Smooth muscle cell (in vitro differentiated cells): ENCODE measurements around the gene FOXB2. TPM values are rescaled to one million over a fixed set of nuclear protein-coding genes. Genes with fewer than 3 reads are reported as not detected.

Experiments used
- DNase-seq: peaks from one replicate; lab custom pipeline; 2025; ENCODE audit not compliant: unreplicated experiment; lab: John Stamatoyannopoulos, UW
- H2AFZ ChIP-seq: fragments of 200-600 bp; sonication (generic); 2 replicates; pipeline ENCODE4 v1.6.0; 2016; ENCODE audit warnings: antibody characterized with exemption, low read depth, mild to moderate bottlenecking
- H3F3A ChIP-seq: fragments of 200-600 bp; sonication (generic); 2 replicates; pipeline ENCODE4 v1.6.0; 2017; ENCODE audit warnings: antibody characterized with exemption, low read depth
- H3K27ac ChIP-seq: fragments of 200-600 bp; sonication (generic); 2 replicates; pipeline ENCODE4 v1.5.1; 2016; ENCODE audit warnings: low read depth, mild to moderate bottlenecking
- H3K27me3 ChIP-seq: fragments of 200-600 bp; sonication (generic); 2 replicates; pipeline ENCODE4 v1.6.1; 2016; ENCODE audit warnings: low read depth, mild to moderate bottlenecking
- H3K36me3 ChIP-seq: fragments of 200-600 bp; sonication (generic); 2 replicates; pipeline ENCODE4 v1.5.1; 2016; ENCODE audit warnings: low read depth
- H3K4me1 ChIP-seq: fragments of 200-600 bp; sonication (generic); 2 replicates; pipeline ENCODE4 v1.5.1; 2016; ENCODE audit warnings: low read depth
- H3K4me2 ChIP-seq: fragments of 200-600 bp; sonication (generic); 2 replicates; pipeline ENCODE4 v1.6.0; 2016; ENCODE audit warnings: mild to moderate bottlenecking
- H3K4me3 ChIP-seq: fragments of 200-600 bp; sonication (generic); 2 replicates; pipeline ENCODE4 v1.5.1; 2016; ENCODE audit warnings: mild to moderate bottlenecking
- H3K79me2 ChIP-seq: fragments of 200-600 bp; sonication (generic); 2 replicates; pipeline ENCODE4 v1.6.0; 2016; ENCODE audit warnings: low read depth, mild to moderate bottlenecking
- H3K9ac ChIP-seq: fragments of 200-600 bp; sonication (generic); 2 replicates; pipeline ENCODE4 v1.6.0; 2016; ENCODE audit warnings: low read depth
- H3K9me3 ChIP-seq: fragments of 200-600 bp; sonication (generic); replicated peaks from 2 replicates; pipeline ENCODE4 v1.5.1; 2016; ENCODE audit warnings: low read depth
- H4K20me1 ChIP-seq: fragments of 200-600 bp; sonication (generic); 2 replicates; pipeline ENCODE4 v1.6.0; 2016; ENCODE audit warnings: low read depth
- WGBS: methylation state at CpG from one replicate; pipeline ENCODE4 v1.1.7; 2016; ENCODE audit warnings: low lambda C conversion rate; 5-methylcytosine and 5-hydroxymethylcytosine counted together
- polyA plus RNA-seq: library from polyadenylated mRNA; unstranded; fragments of >200 nt; fragmentation: Nextera tagmentation; extraction: Ambion mirVana; gene quantifications from 2 replicates; pipeline ENCODE4 v1.2.1, GENCODE V29; 2016
- total RNA-seq: library from RNA; depleted of rRNA; stranded (reverse); fragments of >200 nt; gene quantifications from 2 replicates; pipeline ENCODE4 v1.2.3, GENCODE V29; 2014
- TF ChIP-seq, protein P1 (sequence below): fragments of 200-600 bp; sonication (generic); IDR thresholded peaks from 2 replicates; pipeline ENCODE4 v1.5.1; 2017; ENCODE audit warnings: borderline replicate concordance, mild to moderate bottlenecking, antibody characterized with exemption; ENCODE audit not compliant: insufficient read depth, poor library complexity, severe bottlenecking

Gene FOXB2
- total and polyA plus RNA-seq, 2 experiments from 2014 or later = not detected

DNA sequence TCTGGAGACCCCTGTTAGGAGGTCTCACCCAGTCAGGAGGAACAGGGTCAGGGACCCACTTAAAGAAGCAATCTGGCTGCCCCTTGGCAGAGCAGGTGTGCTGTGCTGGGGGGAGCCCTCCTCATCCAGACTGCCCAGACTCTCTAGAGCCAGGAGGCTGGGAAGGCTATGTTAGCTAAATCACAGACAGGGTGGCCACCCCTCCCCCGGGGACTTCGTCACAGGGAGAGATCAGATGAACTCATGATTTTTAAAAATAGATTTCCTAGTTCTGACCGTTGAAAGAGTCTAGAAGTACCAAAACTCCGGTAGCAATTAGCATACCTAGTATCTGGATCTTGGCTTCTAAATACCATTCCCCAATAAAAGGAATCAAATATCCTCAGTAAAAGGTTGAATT lies 35.0 kb upstream of the FOXB2 start:
- H3K27ac ChIP-seq = no peak overlapping the region
- H3K27me3 ChIP-seq = peaks cover 18% of the 10 kb centered on the region
- no peak overlapping the region for H3K4me2 ChIP-seq
- DNase-seq = no peak
- H3K9me3 ChIP-seq = no peaks in the 10 kb centered on the region
- no peaks in the 10 kb centered on the region for H3K4me1 ChIP-seq
- H3K4me3 ChIP-seq = no peak overlapping the region
- TF ChIP-seq, protein P1, sequence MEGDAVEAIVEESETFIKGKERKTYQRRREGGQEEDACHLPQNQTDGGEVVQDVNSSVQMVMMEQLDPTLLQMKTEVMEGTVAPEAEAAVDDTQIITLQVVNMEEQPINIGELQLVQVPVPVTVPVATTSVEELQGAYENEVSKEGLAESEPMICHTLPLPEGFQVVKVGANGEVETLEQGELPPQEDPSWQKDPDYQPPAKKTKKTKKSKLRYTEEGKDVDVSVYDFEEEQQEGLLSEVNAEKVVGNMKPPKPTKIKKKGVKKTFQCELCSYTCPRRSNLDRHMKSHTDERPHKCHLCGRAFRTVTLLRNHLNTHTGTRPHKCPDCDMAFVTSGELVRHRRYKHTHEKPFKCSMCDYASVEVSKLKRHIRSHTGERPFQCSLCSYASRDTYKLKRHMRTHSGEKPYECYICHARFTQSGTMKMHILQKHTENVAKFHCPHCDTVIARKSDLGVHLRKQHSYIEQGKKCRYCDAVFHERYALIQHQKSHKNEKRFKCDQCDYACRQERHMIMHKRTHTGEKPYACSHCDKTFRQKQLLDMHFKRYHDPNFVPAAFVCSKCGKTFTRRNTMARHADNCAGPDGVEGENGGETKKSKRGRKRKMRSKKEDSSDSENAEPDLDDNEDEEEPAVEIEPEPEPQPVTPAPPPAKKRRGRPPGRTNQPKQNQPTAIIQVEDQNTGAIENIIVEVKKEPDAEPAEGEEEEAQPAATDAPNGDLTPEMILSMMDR = no peak
- no peak overlapping the region for H3K9ac ChIP-seq
- no peaks in the 10 kb centered on the region for H3F3A ChIP-seq
- WGBS = 76% methylated on average over 4 of the region's 4 CpGs
- H2AFZ ChIP-seq = no peak overlapping the region
- H3K79me2 ChIP-seq = no peaks in the 10 kb centered on the region
- H3K36me3 ChIP-seq = no peaks in the 10 kb centered on the region
- H4K20me1 ChIP-seq = no peaks in the 10 kb centered on the region

DNA sequence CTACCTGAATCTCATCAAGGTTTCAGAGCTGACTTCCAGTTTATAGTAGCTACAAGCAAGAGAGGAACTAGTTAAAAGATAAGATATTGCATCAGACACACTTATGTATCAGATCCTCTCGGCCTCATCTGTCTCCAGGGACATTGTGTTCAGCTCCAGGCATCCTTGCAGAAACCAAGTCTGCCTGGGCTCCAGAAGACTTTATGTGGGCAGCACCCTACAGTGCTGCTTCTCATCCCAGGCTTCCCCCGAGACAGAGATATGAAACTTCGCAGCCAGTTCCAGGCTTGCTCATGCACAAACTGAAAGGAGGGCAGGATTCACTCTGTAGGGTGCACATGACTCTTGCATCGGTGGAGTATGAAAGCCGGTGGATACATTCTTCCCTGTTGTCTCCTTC lies 33.9 kb upstream of the FOXB2 start:
- Histone ChIP-seq H3K4me2 (no peak overlapping the region), H4K20me1 (no peaks in the 10 kb centered on the region), H3K4me1 (no peaks in the 10 kb centered on the region), H3K79me2 (no peaks in the 10 kb centered on the region), H3K27ac (no peak overlapping the region), H3K4me3 (no peak overlapping the region), H3K9ac (no peak overlapping the region), H3K27me3 (peaks cover 21% of the 10 kb centered on the region), H3F3A (no peaks in the 10 kb centered on the region), H2AFZ (no peak overlapping the region), H3K36me3 (no peaks in the 10 kb centered on the region), H3K9me3 (no peaks in the 10 kb centered on the region)
- no peak for DNase-seq
- 75% methylated on average over 5 of the region's 5 CpGs for WGBS
- TF ChIP-seq, protein P1 = no peak

DNA sequence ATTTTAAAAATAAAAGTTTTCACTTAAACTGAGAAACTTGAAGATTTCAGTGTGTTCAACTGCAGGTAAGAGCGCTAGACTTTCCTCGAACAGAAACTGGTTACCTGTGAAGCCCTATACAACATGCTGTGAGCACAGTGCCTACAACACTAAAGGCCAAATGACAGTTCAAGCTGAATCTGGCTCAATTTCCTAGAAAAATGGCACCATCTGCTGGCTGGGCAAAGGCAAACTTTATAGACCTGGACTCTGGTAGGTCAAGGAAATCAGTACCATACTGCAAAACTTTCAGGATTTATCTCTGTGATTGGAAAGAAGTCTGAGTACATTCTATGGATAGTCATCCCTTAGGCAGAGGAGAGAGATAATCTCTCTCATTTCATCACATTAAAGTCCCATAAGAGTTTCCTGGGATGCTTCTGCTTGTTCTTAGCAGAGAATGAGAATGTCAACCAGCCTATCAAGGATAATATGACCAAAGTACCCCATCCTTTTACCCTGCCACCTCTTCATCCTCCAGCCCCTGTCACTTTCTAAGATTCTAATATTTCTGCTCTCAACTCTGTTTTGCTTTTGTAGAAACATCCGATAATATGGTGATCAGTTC lies 31.8 kb upstream of the FOXB2 start:
- H4K20me1 ChIP-seq = no peaks in the 10 kb centered on the region
- no peaks in the 10 kb centered on the region for H3K4me1 ChIP-seq
- H3K79me2 ChIP-seq = no peaks in the 10 kb centered on the region
- DNase-seq = no peak
- H3K4me2 ChIP-seq = no peak overlapping the region
- no peak overlapping the region for H3K4me3 ChIP-seq
- TF ChIP-seq, protein P1 = peak; percentile 53
- no peaks in the 10 kb centered on the region for H3F3A ChIP-seq
- no peak overlapping the region for H3K9ac ChIP-seq
- WGBS = 50% methylated on average over 3 of the region's 3 CpGs
- no peak overlapping the region for H2AFZ ChIP-seq
- H3K27me3 ChIP-seq = peaks cover 21% of the 10 kb centered on the region
- H3K27ac ChIP-seq = no peak overlapping the region
- no peaks in the 10 kb centered on the region for H3K9me3 ChIP-seq
- H3K36me3 ChIP-seq = no peaks in the 10 kb centered on the region

DNA sequence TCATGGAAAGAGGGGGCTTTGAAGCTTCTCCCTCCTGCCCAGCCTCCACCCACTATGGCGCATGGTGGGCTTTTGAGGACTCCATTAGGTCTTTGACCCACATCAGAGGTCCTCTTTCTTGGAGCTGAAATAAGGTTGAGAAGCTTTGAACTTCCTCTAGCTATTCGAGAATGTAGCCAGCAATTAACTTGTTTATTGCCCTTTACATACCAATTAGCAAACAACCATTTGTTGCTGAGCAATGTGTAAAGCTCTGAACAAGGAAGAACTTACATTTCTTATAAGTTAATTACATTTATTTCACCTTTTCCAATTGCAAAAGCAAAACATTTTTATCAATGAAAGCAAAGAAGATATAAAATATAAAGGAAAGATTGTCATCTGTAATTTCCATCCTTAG lies 30.5 kb upstream of the FOXB2 start:
- Histone ChIP-seq H3K27me3 (peaks cover 25% of the 10 kb centered on the region), H3K4me1 (no peaks in the 10 kb centered on the region), H3K4me2 (no peak overlapping the region), H3F3A (no peaks in the 10 kb centered on the region), H3K9me3 (no peaks in the 10 kb centered on the region), H3K9ac (no peak overlapping the region), H4K20me1 (no peaks in the 10 kb centered on the region), H3K79me2 (no peaks in the 10 kb centered on the region), H3K4me3 (no peak overlapping the region), H2AFZ (no peak overlapping the region), H3K27ac (no peak overlapping the region), H3K36me3 (no peaks in the 10 kb centered on the region)
- TF ChIP-seq, protein P1 = no peak
- WGBS = 59% methylated on average over 2 of the region's 2 CpGs
- DNase-seq = no peak
